ENCODE results near the gene TRAPPC2L.

DNA sequence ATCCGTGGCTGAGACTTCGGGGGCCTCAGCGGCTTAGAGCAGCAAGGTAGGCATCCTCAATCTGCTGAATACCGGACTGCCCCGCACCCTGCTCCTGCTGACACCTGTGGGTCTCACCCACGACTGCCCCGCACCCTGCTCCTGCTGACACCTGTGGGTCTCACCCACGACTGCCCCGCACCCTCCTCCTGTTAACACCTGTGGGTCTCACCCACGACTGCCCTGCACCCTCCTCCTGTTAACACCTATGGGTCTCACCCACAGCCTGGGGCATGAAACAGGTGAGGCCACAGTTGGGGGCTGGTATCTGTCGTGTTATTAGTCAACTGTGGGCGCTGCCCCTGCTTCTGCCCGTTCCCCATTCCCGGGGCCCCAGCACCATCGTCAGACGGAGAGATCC, 45.8 kb downstream of the TRAPPC2L start:
- no peak for TF ChIP-seq ZFX (IDR thresholded peaks at IDR 0.05; ENCODE audit: borderline replicate concordance)
- no peak for TF ChIP-seq CTCF (IDR thresholded peaks at IDR 0.05)

Measured in 22Rv1 (cell line).